Activated T-helper 1 cell treated with anti-CD3 and anti-CD28 coated beads, Interleukin-12 subunit alpha, Interleukin-12 subunit beta, Interleukin-2, Interleukin-4 antibody, amounts not matched to agents 30 ng/mL and 10 ng/mL and 1 ng/mL, durations not matched to agents 14 hours and 24 hours and 36 hours (primary cell): ENCODE measurements around the gene SLC7A14. TPM values are rescaled to one million over a fixed set of nuclear protein-coding genes. Genes with fewer than 3 reads are reported as not detected.

Experiments
- DNase-seq: peaks from one replicate; pipeline ENCODE4 v3.0.0; 2021; ENCODE audit warnings: low spot score
- H3K27ac Mint-ChIP-seq: one replicate; pipeline ENCODE4 v1.8.0; 2021; ENCODE audit warnings: mild to moderate bottlenecking, mixed read lengths
- H3K27me3 Mint-ChIP-seq: one replicate; pipeline ENCODE4 v1.8.0; 2022; ENCODE audit warnings: mild to moderate bottlenecking, moderate library complexity, mixed read lengths; ENCODE audit not compliant: insufficient read depth
- H3K36me3 Mint-ChIP-seq: one replicate; pipeline ENCODE4 v1.8.0; 2021; ENCODE audit warnings: low read depth, mixed read lengths
- H3K4me1 Mint-ChIP-seq: one replicate; pipeline ENCODE4 v1.8.0; 2021; ENCODE audit warnings: low read depth, mixed read lengths
- H3K4me3 Mint-ChIP-seq: one replicate; pipeline ENCODE4 v1.8.0; 2021; ENCODE audit warnings: mild to moderate bottlenecking, moderate library complexity, mixed read lengths
- H3K9me3 Mint-ChIP-seq: one replicate; pipeline ENCODE4 v1.8.0; 2021; ENCODE audit warnings: mixed read lengths
- intact Hi-C: fragments of 100-400 bp; cut with micrococcal nuclease; formaldehyde crosslinking; loops from one replicate; pipeline ENCODE4 v1.15.1; 2024
- total RNA-seq: library from RNA; stranded (reverse); gene quantifications from 2 replicates; pipeline ENCODE4 v1.2.3, GENCODE V29; 2022

Gene SLC7A14
- total RNA-seq, 1 donor from 2014 or later = not detected

DNA sequence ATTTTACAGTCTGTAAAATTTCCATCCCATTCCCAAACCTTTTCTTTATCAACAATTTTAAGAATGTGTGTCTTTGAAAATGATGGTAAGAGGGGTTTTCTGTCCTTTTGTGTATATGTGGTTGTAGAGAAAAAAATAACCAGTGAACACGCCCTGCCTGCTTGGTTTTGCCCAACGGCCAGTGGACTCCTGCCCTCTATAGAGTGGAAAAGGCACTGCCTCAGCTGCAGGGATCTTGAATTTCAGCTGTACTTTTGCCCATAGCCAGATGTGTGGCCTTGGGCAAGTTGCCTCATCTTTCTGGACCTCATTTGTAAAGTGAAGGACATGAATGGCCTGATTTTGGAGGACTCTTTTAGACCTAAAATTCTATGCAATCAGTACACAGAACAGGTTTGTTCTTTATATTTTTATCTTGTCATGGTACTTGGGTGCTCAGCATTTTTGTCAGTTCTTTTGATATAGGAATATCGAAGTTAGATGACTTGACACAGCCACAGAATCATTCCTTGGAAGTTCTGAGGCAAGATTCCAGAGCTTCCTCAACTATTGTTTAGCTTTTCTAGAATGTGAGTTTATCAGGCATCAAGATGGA, 86.2 kb downstream of the SLC7A14 start:
- no peaks in the 10 kb centered on the region for H3K36me3 Mint-ChIP-seq
- intact Hi-C loops = no loop called here
- H3K9me3 Mint-ChIP-seq = no peaks in the 10 kb centered on the region
- no peak overlapping the region for H3K27ac Mint-ChIP-seq
- no peaks in the 10 kb centered on the region for H3K4me1 Mint-ChIP-seq
- H3K4me3 Mint-ChIP-seq = no peak overlapping the region
- no peak for DNase-seq
- peaks cover 12% of the 10 kb centered on the region for H3K27me3 Mint-ChIP-seq

DNA sequence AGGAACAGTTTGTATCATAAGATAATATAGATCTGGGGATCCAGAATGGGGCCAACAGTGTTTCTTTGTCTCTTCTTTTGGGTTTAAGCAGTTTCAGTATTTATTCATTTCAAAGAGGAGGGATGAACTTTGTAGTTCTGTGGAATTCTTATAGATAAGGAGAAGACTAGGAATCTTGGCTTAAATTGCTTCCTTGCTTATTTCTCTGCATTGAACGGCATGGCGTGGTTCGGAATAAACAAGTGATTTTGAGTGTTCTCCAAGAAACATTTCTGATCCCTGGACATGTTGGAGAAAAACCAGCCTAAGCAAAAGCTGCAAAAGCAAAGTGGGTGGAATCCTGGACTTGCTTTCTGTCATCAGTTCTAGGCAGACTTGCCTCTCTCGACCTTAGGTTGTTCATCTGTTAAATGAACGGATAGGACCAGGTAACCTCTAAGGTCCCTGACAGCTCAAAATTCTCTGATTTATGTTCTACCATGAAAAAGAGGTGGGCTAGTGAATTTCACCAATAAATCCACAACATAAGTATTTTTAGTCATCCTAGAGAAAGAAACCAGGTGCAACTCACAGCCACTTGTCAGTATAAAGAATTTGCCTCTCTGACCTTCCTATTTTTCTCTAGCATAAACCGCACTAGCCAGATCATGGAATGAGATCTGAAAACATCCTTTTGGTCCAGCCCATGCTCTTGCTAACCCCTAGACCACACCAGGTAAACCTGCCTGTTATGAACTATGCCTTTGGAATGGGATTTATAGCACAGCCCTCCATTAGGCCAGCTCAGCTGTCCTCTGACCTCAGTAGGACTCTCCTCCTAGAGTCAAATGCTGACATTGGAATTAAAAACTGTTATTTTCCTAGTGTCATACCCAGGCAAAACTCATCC, 88.4 kb downstream of the SLC7A14 start:
- Mint-ChIP-seq H3K4me3 (no peak overlapping the region), H3K27ac (no peak overlapping the region), H3K4me1 (no peaks in the 10 kb centered on the region), H3K27me3 (peaks cover 9% of the 10 kb centered on the region), H3K9me3 (no peaks in the 10 kb centered on the region), H3K36me3 (no peaks in the 10 kb centered on the region)
- intact Hi-C loops = no loop called here
- no peak for DNase-seq

DNA sequence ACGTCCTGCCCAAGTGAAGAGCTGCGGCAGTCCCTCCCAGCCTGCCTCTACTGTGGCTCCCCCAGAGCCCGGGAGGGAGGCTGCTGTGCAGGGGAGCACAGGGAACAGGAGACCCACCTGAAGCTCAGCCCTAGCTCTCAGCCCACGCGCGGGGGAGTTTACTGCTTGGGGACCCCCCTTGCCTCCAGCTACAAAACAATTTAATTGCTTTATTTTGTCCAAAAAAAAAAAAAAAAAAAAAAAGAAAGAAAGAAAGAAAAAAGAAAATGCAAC, 89.1 kb downstream of the SLC7A14 start:
- no peak overlapping the region for H3K4me3 Mint-ChIP-seq
- H3K27ac Mint-ChIP-seq = no peak overlapping the region
- DNase-seq = no peak
- H3K4me1 Mint-ChIP-seq = no peaks in the 10 kb centered on the region
- H3K36me3 Mint-ChIP-seq = no peaks in the 10 kb centered on the region
- peaks cover 3% of the 10 kb centered on the region for H3K27me3 Mint-ChIP-seq
- intact Hi-C loops = no loop called here
- H3K9me3 Mint-ChIP-seq = no peaks in the 10 kb centered on the region

DNA sequence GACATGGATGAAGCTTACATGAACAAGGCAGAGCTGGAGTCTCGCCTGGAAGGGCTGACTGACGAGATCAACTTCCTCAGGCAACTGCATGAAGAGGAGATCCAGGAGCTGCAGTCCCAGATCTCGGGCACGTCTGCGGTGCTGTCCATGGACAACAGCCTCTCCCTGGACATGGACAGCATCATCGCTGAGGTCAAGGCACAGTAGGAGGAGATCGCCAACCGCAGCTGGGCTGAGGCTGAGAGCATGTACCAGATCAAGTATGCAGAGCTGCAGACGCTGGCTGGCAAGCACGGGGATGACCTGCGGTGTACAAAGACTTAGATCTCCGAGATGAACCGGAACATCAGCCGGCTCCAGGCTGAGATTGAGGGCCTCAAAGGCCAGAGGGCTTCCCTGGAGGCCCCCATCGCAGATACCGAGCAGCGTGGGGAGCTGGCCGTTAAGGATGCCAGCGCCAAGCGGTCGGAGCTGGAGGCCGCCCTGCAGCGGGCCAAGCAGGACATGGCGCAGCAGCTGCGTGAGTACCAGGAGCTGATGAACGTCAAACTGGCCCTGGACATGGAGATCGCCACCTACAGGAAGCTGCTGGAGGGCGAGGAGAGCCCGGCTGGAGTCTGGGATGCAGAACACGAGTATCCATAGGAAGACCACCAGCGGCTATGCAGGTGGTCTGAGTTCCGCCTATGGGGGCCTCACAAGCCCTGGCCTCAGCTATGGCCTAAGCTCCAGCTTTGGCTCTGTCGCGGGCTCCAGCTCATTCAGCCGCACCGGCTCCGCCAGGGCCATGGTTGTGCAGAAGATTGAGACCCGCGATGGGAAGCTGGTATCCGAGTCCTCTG, 89.6 kb downstream of the SLC7A14 start:
- Mint-ChIP-seq H3K36me3 (no peaks in the 10 kb centered on the region), H3K9me3 (no peaks in the 10 kb centered on the region), H3K4me1 (no peaks in the 10 kb centered on the region), H3K4me3 (no peak overlapping the region), H3K27ac (no peak overlapping the region), H3K27me3 (peaks cover 2% of the 10 kb centered on the region)
- intact Hi-C loops = no loop called here
- DNase-seq = no peak

DNA sequence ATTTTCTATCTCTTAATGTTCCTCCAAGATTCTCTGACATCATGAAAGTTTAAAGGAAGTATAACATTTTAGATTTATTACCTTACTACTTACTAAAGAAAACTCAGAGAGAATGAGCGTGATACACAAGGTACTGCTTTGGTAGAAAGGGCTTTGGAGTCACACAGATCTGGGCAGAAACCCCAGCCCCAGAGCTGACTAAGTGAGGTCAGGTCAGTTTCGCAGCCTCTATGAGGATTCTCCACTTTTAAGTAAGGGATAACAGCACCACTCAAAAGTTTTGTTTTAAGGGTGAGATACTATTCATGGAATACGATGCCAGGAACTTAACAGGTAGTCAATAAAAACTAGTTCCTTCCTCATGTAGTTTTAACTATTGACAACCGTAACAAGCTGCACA, 91.1 kb downstream of the SLC7A14 start:
- intact Hi-C loops = no loop called here
- H3K36me3 Mint-ChIP-seq = no peaks in the 10 kb centered on the region
- no peaks in the 10 kb centered on the region for H3K27me3 Mint-ChIP-seq
- no peak overlapping the region for H3K27ac Mint-ChIP-seq
- no peak for DNase-seq
- no peaks in the 10 kb centered on the region for H3K9me3 Mint-ChIP-seq
- H3K4me3 Mint-ChIP-seq = no peak overlapping the region
- no peaks in the 10 kb centered on the region for H3K4me1 Mint-ChIP-seq

DNA sequence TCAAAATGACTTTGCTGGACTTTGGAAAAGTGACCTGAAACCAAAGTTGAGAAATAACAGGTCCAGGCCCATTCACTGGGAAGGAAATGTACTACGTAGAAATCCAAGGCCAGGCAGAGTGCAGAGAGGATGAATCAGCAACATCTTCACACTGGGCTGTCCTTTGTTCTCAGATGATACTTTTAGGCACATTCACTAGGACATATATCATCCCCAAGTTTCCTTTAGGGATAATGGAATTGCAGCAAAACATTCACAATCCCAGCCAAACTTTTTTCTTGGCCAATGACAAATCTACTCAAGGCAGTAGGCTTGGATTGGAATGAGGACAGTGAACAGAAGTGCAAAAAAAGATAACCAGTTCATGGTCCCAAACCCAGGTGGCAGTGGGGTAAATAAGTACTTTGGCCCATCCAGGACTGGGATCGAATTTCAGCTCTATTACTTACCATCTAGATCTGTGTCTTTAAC, 92.1 kb downstream of the SLC7A14 start:
- H3K4me3 Mint-ChIP-seq = no peak overlapping the region
- H3K27me3 Mint-ChIP-seq = no peaks in the 10 kb centered on the region
- H3K4me1 Mint-ChIP-seq = no peaks in the 10 kb centered on the region
- no peak for DNase-seq
- H3K36me3 Mint-ChIP-seq = no peaks in the 10 kb centered on the region
- intact Hi-C loops = no loop called here
- no peaks in the 10 kb centered on the region for H3K9me3 Mint-ChIP-seq
- H3K27ac Mint-ChIP-seq = no peak overlapping the region

DNA sequence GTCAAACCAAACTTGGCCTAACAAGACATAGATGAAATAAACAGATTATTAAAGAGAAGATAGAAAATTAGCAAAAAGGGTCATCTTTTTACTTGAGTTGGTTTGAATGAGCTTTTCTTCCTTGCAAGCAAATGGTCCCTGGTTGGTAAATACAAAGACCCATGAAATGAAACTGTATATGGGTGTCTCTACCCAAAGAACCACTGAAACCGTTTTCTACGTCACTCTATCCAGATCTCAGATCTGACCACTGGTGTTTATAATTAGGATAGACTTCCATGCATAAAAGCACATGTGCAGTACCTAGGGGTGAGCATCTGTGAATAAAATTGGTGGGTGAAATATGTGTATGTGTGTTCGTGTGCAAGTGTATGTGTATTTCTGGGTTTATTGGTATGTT, 94.0 kb downstream of the SLC7A14 start:
- intact Hi-C loops = no loop called here
- Mint-ChIP-seq H3K4me3 (no peak overlapping the region), H3K27ac (no peak overlapping the region), H3K27me3 (peaks cover 3% of the 10 kb centered on the region), H3K4me1 (no peaks in the 10 kb centered on the region), H3K9me3 (no peaks in the 10 kb centered on the region), H3K36me3 (no peaks in the 10 kb centered on the region)
- DNase-seq = no peak

DNA sequence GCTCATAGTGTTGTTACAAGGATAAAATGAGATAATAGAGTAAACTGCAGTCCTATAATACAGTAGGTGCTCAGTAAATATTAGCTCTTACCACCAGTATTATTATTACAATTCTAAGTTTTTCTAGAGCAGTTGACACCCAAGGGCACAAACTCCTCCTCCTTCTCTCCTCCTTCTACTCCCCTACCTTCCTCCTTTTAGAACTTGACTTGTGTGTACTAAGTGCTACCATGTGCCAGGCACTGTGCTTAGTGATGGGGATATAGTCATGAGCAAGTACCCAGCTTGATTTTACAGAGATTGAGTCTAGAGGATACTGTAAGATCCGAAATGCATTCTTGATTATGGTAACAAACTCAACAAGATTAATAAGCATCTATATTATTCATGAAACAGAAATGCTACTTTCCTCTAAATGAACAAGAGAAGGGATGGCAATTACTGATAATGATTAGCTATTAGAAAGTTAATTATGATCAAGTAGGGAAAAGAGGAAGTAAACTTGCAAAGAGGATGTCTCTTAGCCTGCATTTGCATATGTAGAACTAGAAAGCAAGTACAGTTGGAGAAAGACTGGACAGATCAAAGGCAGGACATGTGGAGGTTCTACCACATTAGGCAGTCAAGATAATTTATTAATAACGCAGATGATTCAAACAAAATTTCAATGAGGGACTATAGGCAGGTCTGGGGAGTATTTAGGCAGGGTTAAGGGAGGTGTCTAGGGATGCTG, 94.9 kb downstream of the SLC7A14 start:
- Mint-ChIP-seq H3K27ac (no peak overlapping the region), H3K27me3 (peaks cover 5% of the 10 kb centered on the region), H3K36me3 (no peaks in the 10 kb centered on the region), H3K4me1 (no peaks in the 10 kb centered on the region), H3K9me3 (no peaks in the 10 kb centered on the region), H3K4me3 (no peak overlapping the region)
- intact Hi-C loops = no loop called here
- no peak for DNase-seq

DNA sequence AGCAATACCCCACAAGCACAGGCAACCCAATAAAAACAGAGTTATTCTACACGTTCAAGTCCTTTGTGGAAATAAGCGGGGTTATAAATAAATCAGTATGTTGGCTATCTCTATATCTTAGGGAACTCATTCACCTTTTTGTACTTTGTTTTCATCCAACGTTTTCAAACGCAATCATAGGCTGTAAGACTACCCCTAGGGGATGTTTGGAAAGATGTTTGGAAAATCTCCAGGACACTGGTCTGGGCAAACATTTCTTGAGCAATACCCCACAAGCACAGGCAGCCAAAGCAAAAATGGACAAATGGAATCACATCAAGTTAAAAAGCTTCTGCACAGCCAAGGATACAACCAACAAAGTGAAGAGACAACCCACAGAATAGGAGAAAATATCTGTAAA, 97.1 kb downstream of the SLC7A14 start:
- H3K36me3 Mint-ChIP-seq = no peaks in the 10 kb centered on the region
- H3K4me3 Mint-ChIP-seq = no peak overlapping the region
- intact Hi-C loops = no loop called here
- no peaks in the 10 kb centered on the region for H3K4me1 Mint-ChIP-seq
- peaks cover 8% of the 10 kb centered on the region for H3K27me3 Mint-ChIP-seq
- H3K9me3 Mint-ChIP-seq = no peaks in the 10 kb centered on the region
- DNase-seq = no peak
- no peak overlapping the region for H3K27ac Mint-ChIP-seq

DNA sequence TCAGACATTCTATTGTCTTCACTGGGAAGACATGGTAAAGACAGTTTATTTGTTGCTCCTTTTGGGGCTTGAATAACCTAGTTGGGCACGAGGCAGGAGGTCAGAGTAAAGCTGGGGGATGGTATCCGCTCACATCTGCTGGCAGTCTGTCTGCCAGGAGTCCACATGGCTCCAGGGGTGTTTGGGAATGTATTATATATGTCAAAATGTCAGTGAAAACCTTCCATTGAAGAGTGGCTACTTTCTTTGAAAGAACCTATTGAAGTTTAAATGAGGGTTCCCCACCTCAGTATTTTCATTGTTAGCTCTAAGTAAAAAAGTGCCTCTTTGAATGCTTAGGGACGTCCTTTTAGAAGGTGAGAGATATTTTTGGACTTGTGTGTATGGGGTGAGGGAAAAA, 98.8 kb downstream of the SLC7A14 start:
- H3K4me1 Mint-ChIP-seq = no peaks in the 10 kb centered on the region
- no peak overlapping the region for H3K4me3 Mint-ChIP-seq
- DNase-seq = no peak
- H3K36me3 Mint-ChIP-seq = no peaks in the 10 kb centered on the region
- no peaks in the 10 kb centered on the region for H3K9me3 Mint-ChIP-seq
- intact Hi-C loops = no loop called here
- H3K27me3 Mint-ChIP-seq = peaks cover 8% of the 10 kb centered on the region
- no peak overlapping the region for H3K27ac Mint-ChIP-seq

DNA sequence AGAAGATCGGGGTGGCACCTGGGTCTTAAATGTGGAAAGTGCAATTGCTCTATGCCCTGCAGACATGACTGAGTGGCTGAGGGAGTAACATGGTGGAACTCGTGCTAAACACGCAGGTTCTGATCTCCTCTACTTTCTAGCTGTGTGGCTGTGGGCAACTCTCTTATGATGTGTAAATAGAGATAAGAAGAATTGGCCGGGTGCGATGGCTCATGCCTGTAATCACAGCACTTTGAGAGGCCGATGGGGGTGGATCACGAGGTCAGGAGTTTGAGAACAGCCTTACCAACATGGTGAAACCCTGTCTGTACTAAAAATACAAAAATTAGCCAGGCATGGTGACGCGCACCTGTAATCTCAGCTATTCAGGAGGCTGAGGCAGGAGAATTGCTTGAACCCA, 99.5 kb downstream of the SLC7A14 start:
- Mint-ChIP-seq H3K27me3 (peaks cover 8% of the 10 kb centered on the region), H3K4me1 (no peaks in the 10 kb centered on the region), H3K27ac (no peak overlapping the region), H3K9me3 (no peaks in the 10 kb centered on the region), H3K36me3 (no peaks in the 10 kb centered on the region), H3K4me3 (no peak overlapping the region)
- intact Hi-C loops = no loop called here
- DNase-seq = no peak

DNA sequence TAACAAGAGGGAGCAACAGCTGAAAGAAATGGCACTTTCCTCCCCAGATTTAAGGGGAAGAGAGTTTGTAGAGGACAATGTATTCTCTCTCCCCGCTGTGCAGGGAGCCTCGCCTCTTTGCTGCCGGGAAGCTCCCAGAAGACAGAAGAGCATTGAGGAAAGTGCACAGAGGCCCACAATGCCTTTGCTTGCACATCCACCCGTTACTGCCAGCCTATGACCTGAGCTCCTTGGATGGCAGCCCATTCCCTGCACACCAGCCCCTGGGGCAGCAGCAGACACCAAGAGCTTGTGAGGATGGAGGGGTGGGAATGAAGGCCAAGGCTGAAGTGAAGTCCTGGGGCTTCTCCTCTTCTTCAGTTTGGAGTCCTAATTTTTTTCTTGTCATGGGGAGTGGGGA, 100.2 kb downstream of the SLC7A14 start:
- Mint-ChIP-seq H3K4me1 (no peaks in the 10 kb centered on the region), H3K4me3 (no peak overlapping the region), H3K9me3 (no peaks in the 10 kb centered on the region), H3K27me3 (peaks cover 8% of the 10 kb centered on the region), H3K36me3 (no peaks in the 10 kb centered on the region), H3K27ac (no peak overlapping the region)
- DNase-seq = no peak
- intact Hi-C loops = no loop called here
